Endothelial cell of umbilical vein (primary cell): Measurements from ENCODE around the gene FGF5.

Experiments
- CTCF ChIP-seq, 2 donors: IDR thresholded peaks; 1 replicate in 1 of 2; 2 replicates in 1 of 2; pipeline ENCODE4 v1.5.1; 2011; ENCODE audit warnings: low read length in 2 of 2, mild to moderate bottlenecking in 2 of 2, moderate library complexity in 2 of 2, control low read depth in 1 of 2, inconsistent platforms in 1 of 2, low read depth in 1 of 2; ENCODE audit not compliant: insufficient read depth in 1 of 2; ENCODE audit errors: extremely low read depth in 1 of 2
- EZH2 ChIP-seq: IDR thresholded peaks from 2 replicates; pipeline ENCODE4 v1.6.1; 2012; ENCODE audit warnings: borderline replicate concordance, low read depth, mild to moderate bottlenecking, moderate library complexity, low read length, inconsistent platforms; ENCODE audit not compliant: severe bottlenecking
- FOS ChIP-seq: IDR thresholded peaks from 2 replicates; pipeline ENCODE4 v1.6.1; 2011; ENCODE audit warnings: mild to moderate bottlenecking, low read length, moderate library complexity, borderline replicate concordance; ENCODE audit not compliant: insufficient read depth
- MAX ChIP-seq: IDR thresholded peaks from 2 replicates; pipeline ENCODE4 v1.6.1; 2011; ENCODE audit not compliant: insufficient read depth, insufficient read length
- MYC ChIP-seq: IDR thresholded peaks from one replicate; pipeline ENCODE4 v1.6.1; 2011; ENCODE audit warnings: mild to moderate bottlenecking, low read depth, low read length
- POLR2A ChIP-seq: IDR thresholded peaks from 2 replicates; pipeline ENCODE4 v1.6.1; 2012; ENCODE audit warnings: low read depth, mild to moderate bottlenecking, control low read depth, low read length
- POLR2AphosphoS5 ChIP-seq: IDR thresholded peaks from 2 replicates; pipeline ENCODE4 v1.6.1; 2012; ENCODE audit warnings: low read depth, mild to moderate bottlenecking, control low read depth, low read length, moderate library complexity; ENCODE audit not compliant: insufficient read depth

- TF ChIP-seq CTCF (IDR thresholded peaks at IDR 0.05; ENCODE audit: extremely low read depth in 1 of 2, insufficient read depth in 1 of 2, low read depth in 1 of 2, low read length in 2 of 2), result no peak
- TF ChIP-seq EZH2, result no peak
- TF ChIP-seq POLR2A, result no peak
- no peak for TF ChIP-seq POLR2AphosphoS5
- TF ChIP-seq FOS, result no peak
- TF ChIP-seq MYC, result no peak
- TF ChIP-seq MAX, result no peak
Measured at GRCh38 chr4:80252427-80252826, 14.0 kb upstream of the FGF5 start.
